Epithelial cell of esophagus (primary cell): ENCODE measurements around the gene CFAP300.

Source experiments
- DNase-seq: peaks from one replicate; pipeline ENCODE4 v3.0.0; 2010; ENCODE audit warnings: low read depth
- H3K4me3 ChIP-seq: 2 replicates; pipeline ENCODE4 v1.5.1; 2011; ENCODE audit warnings: mild to moderate bottlenecking, low read length, control low read depth
- TF ChIP-seq, protein P1 (sequence below): IDR thresholded peaks from 2 replicates; pipeline ENCODE4 v1.5.1; 2011; ENCODE audit warnings: low read depth, mild to moderate bottlenecking, low read length, control low read depth, inconsistent platforms; ENCODE audit not compliant: insufficient read depth; ENCODE audit errors: missing control alignments

Gene CFAP300

DNA sequence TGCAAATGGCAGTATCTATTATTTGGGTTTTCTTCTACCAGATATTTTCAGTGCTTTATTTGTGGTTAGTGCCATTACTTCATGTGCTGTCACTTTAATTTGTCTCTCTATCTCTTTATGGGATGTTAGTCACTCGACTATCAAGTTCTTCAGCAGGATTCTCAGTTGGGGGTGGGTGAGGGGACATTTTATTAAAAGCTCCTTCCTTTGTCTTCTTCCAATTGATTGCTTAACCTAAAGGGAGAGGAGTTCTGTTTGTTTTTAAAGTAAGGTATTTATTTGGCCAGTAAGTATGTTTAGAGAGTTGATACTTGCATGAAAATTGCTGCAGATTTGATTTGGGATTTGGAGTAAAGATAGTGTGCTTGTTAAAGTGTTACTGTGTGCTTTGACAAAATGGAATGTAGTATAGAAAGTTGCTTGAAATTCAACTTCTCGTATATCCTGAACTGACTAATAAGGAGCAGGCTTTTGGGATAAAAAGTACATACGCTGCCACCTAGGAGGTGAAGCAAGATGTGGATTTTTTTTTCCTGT is 73.3 kb downstream of the CFAP300 start:
- TF ChIP-seq, protein P1, sequence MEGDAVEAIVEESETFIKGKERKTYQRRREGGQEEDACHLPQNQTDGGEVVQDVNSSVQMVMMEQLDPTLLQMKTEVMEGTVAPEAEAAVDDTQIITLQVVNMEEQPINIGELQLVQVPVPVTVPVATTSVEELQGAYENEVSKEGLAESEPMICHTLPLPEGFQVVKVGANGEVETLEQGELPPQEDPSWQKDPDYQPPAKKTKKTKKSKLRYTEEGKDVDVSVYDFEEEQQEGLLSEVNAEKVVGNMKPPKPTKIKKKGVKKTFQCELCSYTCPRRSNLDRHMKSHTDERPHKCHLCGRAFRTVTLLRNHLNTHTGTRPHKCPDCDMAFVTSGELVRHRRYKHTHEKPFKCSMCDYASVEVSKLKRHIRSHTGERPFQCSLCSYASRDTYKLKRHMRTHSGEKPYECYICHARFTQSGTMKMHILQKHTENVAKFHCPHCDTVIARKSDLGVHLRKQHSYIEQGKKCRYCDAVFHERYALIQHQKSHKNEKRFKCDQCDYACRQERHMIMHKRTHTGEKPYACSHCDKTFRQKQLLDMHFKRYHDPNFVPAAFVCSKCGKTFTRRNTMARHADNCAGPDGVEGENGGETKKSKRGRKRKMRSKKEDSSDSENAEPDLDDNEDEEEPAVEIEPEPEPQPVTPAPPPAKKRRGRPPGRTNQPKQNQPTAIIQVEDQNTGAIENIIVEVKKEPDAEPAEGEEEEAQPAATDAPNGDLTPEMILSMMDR: no peak
- H3K4me3 ChIP-seq: no peak overlapping the region
- peak; percentile 29 for DNase-seq

DNA sequence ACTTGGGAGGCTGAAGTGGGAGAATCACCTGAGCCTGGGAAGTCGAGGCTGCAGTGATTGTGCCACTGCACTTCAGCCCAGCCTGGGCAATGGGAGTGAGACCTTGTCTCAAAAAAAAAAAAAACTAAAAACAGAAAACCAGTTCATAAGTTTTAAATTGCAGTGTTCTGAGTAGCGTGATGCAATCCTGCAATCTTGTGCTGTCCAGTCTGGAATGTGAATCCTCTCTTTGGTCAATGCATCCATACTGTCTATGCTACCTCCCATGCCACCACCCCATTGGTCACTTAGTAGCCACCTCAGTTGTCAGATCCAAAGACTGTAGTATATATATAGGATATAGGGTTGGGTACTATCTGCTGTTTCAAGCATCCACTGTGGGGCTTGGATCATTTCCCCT is 74.1 kb downstream of the CFAP300 start:
- TF ChIP-seq, protein P1: no peak
- no peak for DNase-seq
- no peak overlapping the region for H3K4me3 ChIP-seq
